ENCODE results near the gene CDC42BPB.

CDC42BPB gene

DNA sequence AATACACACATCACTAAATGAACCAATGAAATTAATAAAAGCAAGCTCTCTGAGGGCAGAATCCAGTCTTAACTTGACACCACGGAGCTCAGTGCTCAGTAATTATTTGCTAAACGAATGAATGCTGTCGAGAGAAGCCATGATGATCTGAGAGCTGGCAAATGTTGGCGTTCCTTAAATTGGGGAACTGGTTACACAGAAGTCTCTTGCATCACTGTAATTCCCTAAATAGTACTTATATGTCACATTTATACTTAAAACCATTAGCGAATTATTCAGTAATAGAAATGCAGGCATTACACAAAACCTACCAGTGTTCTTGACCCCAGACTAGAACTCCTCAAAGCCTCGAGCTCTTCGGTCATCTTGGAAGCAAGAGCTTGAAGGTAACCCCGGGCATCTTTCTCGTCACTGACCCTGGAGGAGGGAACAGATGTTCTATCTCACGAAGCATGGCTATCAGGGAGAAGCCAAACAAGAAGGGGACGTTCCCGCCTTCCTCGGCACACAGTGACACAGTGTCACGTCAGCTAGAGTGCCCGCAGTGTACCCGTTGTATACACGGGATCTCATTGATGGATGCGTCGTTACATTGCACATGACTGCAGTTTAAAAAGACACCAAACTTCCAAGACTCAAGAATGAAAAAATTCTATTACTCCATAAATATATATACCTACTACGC lies 91.2 kb downstream of the CDC42BPB start:
- TF ChIP-seq POLR2A (IDR thresholded peaks at IDR 0.05; ENCODE audit: low read depth, low read length) (no peak), POU2F2 (IDR thresholded peaks at IDR 0.05; ENCODE audit: low read depth, low read length) (no peak), PAX5 (IDR thresholded peaks at IDR 0.05; ENCODE audit: insufficient read depth, low read length, severe bottlenecking) (no peak), POLR2AphosphoS5 (IDR thresholded peaks at IDR 0.05; ENCODE audit: low read depth, low read length) (no peak), TAF1 (IDR thresholded peaks at IDR 0.05; ENCODE audit: low read depth, low read length) (no peak), SPI1 (IDR thresholded peaks at IDR 0.05; ENCODE audit: low read depth, low read length) (no peak)
- FAIRE-seq = no peak
- DNase-seq (ENCODE audit: insufficient read length, low spot score) = no peak

DNA sequence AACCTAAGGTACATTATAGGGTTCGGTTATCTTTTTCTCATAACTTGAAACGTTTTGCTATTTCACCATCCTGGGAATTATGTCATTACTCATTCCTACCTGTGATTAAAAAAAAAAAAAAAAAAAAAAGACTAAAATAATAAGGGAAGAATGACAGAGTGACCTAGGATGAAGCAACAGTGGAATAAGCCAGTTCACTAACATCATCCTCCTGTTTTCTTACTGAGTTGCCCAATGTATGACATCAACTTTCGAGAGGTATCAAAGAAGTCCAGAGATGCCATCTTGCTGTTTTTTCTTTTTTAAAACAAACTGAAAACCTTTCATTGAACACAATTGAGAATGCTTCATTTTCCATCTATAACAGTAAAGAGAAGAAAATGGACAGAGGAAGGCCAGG lies 92.1 kb downstream of the CDC42BPB start:
- DNase-seq (ENCODE audit: insufficient read length, low spot score) = no peak
- TF ChIP-seq POU2F2 (IDR thresholded peaks at IDR 0.05; ENCODE audit: low read depth, low read length) (no peak), SPI1 (IDR thresholded peaks at IDR 0.05; ENCODE audit: low read depth, low read length) (no peak), POLR2A (IDR thresholded peaks at IDR 0.05; ENCODE audit: low read depth, low read length) (no peak), PAX5 (IDR thresholded peaks at IDR 0.05; ENCODE audit: insufficient read depth, low read length, severe bottlenecking) (no peak), TAF1 (IDR thresholded peaks at IDR 0.05; ENCODE audit: low read depth, low read length) (no peak), POLR2AphosphoS5 (IDR thresholded peaks at IDR 0.05; ENCODE audit: low read depth, low read length) (no peak)
- FAIRE-seq = no peak

DNA sequence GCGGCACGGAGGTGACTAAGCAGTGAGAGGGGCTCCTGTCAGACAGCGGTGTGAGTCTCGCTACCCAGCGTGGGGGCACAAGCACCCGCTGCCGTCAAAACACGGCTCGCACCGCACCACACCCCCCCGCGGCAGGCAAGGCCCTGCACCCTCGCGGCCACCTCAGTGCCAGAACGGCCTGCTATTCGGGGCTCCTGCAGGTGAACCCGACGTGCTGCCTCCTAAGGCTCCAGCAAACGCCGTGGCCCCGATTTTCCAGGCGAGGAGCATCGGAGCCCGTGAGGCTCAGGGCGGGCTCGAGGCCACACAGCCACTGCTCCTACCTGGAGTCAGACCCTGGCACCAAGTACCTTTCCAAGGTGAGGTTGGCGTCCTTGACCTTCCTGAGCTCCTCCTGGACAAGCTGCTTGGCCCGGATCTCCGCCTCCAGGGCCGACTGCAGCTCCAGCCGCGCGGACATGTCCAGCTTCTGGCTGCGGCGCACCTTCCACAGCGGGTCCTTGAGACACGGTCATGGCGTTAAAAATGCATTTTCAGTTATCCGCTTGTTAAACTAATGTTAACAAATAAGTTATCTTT lies 93.1 kb downstream of the CDC42BPB start:
- FAIRE-seq (no peak), DNase-seq (ENCODE audit: insufficient read length, low spot score) (no peak)
- TF ChIP-seq TAF1 (IDR thresholded peaks at IDR 0.05; ENCODE audit: low read depth, low read length) (no peak), POLR2AphosphoS5 (IDR thresholded peaks at IDR 0.05; ENCODE audit: low read depth, low read length) (no peak), POLR2A (IDR thresholded peaks at IDR 0.05; ENCODE audit: low read depth, low read length) (no peak), POU2F2 (IDR thresholded peaks at IDR 0.05; ENCODE audit: low read depth, low read length) (no peak), SPI1 (IDR thresholded peaks at IDR 0.05; ENCODE audit: low read depth, low read length) (no peak), PAX5 (IDR thresholded peaks at IDR 0.05; ENCODE audit: insufficient read depth, low read length, severe bottlenecking) (no peak)

DNA sequence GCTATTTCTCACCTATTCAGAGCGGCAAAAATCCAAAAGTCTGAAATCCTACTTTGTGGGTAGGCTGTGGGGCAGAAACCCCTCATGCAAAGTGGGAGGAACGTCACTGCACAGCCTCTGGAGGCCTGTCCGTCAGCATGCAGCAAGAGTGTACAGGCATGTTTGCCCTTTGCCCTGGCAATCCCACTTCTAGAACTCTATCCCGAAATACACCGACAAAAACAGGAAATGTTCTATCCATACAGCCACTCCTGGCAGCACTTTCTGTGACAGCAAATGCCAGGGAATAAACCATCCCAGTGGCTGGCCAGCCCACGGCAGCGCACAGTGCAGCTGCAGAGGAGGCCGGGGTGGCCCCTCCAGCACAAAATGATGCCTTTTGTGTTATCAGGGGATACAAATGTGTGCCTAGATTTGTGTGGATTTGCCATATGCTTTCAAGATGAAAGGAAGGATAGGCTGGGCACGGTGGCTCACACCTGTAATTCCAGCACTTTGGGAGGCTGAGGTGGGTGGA lies 95.2 kb downstream of the CDC42BPB start:
- DNase-seq (ENCODE audit: insufficient read length, low spot score) (no peak), FAIRE-seq (no peak)
- TF ChIP-seq SPI1 (IDR thresholded peaks at IDR 0.05; ENCODE audit: low read depth, low read length) = no peak
- no peak for TF ChIP-seq POLR2AphosphoS5 (IDR thresholded peaks at IDR 0.05; ENCODE audit: low read depth, low read length)

DNA sequence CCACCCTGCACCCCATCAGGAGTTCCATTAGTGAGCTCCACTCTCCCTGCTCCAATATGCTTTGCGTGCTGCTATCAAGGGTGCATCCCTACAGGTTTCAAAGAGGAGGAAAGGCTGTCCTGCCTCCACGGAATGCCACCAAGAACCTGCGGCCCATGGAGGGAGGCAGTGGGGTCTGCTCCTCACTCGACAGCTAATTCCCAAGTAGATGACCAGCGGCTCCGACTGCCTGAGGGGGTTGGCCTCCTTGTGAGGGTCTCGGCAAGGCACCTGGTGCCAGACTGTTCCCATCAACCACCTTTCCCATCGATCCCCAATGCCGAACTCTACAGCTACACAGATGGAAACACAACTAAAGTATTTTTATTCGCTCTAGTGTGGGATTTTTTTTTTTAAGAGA lies 98.9 kb downstream of the CDC42BPB start:
- no peak for DNase-seq (ENCODE audit: insufficient read length, low spot score)
- TF ChIP-seq TAF1 (IDR thresholded peaks at IDR 0.05; ENCODE audit: low read depth, low read length) = no peak
- no peak for TF ChIP-seq POLR2AphosphoS5 (IDR thresholded peaks at IDR 0.05; ENCODE audit: low read depth, low read length)
- TF ChIP-seq POLR2A (IDR thresholded peaks at IDR 0.05; ENCODE audit: low read depth, low read length) = no peak
- TF ChIP-seq SPI1 (IDR thresholded peaks at IDR 0.05; ENCODE audit: low read depth, low read length) = no peak
- no peak for TF ChIP-seq POU2F2 (IDR thresholded peaks at IDR 0.05; ENCODE audit: low read depth, low read length)
- TF ChIP-seq PAX5 (IDR thresholded peaks at IDR 0.05; ENCODE audit: insufficient read depth, low read length, severe bottlenecking) = no peak
- FAIRE-seq = no peak

DNA sequence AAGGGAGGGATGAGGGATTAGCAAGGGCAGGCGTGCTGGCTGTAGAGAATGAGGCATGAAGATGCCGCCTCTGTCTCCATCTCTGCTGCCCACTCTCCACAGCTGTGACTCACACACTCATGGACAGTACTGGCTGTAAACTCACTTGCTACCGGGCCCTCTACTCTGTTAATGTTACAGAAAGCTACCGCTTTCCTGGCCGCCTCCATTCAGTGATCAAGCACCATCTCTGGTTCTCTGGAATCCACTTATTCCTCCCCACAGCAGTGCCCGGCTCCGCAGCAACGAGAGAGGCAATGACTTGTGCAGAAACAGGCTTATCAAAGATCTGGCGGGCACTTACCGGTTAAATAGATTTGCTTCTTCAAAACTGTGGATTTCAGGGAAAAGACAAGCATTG lies 100.1 kb downstream of the CDC42BPB start:
- DNase-seq (ENCODE audit: insufficient read length, low spot score) (no peak), FAIRE-seq (no peak)
- TF ChIP-seq POU2F2 (IDR thresholded peaks at IDR 0.05; ENCODE audit: low read depth, low read length) (no peak), POLR2AphosphoS5 (IDR thresholded peaks at IDR 0.05; ENCODE audit: low read depth, low read length) (no peak), POLR2A (IDR thresholded peaks at IDR 0.05; ENCODE audit: low read depth, low read length) (no peak), TAF1 (IDR thresholded peaks at IDR 0.05; ENCODE audit: low read depth, low read length) (no peak), PAX5 (IDR thresholded peaks at IDR 0.05; ENCODE audit: insufficient read depth, low read length, severe bottlenecking) (no peak), SPI1 (IDR thresholded peaks at IDR 0.05; ENCODE audit: low read depth, low read length) (no peak)

- TF ChIP-seq TAF1 (IDR thresholded peaks at IDR 0.05; ENCODE audit: low read depth, low read length) (no peak), POU2F2 (IDR thresholded peaks at IDR 0.05; ENCODE audit: low read depth, low read length) (no peak), POLR2A (IDR thresholded peaks at IDR 0.05; ENCODE audit: low read depth, low read length) (no peak), POLR2AphosphoS5 (IDR thresholded peaks at IDR 0.05; ENCODE audit: low read depth, low read length) (no peak), SPI1 (IDR thresholded peaks at IDR 0.05; ENCODE audit: low read depth, low read length) (no peak), PAX5 (IDR thresholded peaks at IDR 0.05; ENCODE audit: insufficient read depth, low read length, severe bottlenecking) (no peak)
- FAIRE-seq = peak; percentile 63
- no peak for DNase-seq (ENCODE audit: insufficient read length, low spot score)
These were observed 101.5 kb downstream of the CDC42BPB start for GRCh38 chr14:102955636-102956408.

DNA sequence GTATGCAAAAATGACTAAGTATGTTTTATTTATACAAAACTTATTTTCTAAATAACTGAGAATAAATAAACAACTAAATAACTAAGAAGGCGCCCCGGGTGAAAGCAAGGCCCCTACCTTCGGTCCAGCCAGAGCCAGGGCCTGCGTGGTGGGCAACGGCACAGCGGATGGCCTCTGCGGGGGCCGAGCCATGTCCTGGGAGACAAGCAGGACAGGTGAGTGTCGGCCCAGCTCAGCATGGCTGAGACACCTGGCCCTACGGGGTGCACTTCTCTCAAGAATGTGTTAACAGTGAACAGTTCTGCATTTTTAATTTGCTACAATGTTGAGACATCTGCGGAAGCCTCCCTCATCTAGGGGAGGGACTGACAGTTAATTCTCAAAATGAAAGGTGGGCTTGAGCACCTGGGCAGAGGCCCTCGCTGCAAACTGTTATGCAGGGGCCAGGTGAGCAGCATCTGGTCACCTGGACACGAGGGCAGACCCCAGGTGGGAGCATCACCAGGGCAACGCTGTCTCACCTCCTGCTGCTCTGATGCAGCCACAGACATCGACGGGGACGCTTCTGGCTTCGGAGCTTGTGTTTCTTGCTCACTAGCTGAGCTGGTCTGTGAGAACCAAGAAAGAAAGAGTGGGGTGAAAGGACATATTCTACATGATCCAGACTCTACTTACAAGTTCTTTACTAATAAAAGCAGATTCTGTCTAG lies 103.1 kb downstream of the CDC42BPB start:
- FAIRE-seq = no peak
- no peak for TF ChIP-seq PAX5 (IDR thresholded peaks at IDR 0.05; ENCODE audit: insufficient read depth, low read length, severe bottlenecking)
- TF ChIP-seq POLR2A (IDR thresholded peaks at IDR 0.05; ENCODE audit: low read depth, low read length) = no peak
- no peak for TF ChIP-seq TAF1 (IDR thresholded peaks at IDR 0.05; ENCODE audit: low read depth, low read length)
- no peak for TF ChIP-seq POLR2AphosphoS5 (IDR thresholded peaks at IDR 0.05; ENCODE audit: low read depth, low read length)
- no peak for TF ChIP-seq SPI1 (IDR thresholded peaks at IDR 0.05; ENCODE audit: low read depth, low read length)
- TF ChIP-seq POU2F2 (IDR thresholded peaks at IDR 0.05; ENCODE audit: low read depth, low read length) = no peak
- DNase-seq (ENCODE audit: insufficient read length, low spot score) = no peak

DNA sequence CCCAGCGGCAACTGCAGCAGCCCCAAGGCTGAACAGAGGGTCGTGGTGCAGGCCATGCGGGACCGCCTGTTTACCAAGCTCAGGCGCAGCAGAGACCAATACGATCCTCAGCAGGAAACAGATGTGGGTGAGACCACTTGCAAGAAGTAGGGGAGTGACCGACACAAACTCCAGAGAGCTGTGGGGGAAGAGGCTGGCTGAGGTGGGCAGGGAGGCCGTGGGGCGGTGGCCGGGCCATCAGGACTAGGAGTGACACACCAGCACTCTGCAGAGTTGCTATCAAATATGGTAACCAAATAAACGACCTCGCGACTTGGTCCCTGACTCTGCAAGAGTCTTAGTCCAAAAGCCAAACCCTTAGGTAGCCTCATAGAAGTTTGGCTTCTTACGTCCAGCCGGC lies 104.2 kb downstream of the CDC42BPB start:
- no peak for DNase-seq (ENCODE audit: insufficient read length, low spot score)
- TF ChIP-seq SPI1 (IDR thresholded peaks at IDR 0.05; ENCODE audit: low read depth, low read length) = no peak
- TF ChIP-seq POU2F2 (IDR thresholded peaks at IDR 0.05; ENCODE audit: low read depth, low read length) = no peak
- TF ChIP-seq POLR2AphosphoS5 (IDR thresholded peaks at IDR 0.05; ENCODE audit: low read depth, low read length) = no peak
- no peak for TF ChIP-seq POLR2A (IDR thresholded peaks at IDR 0.05; ENCODE audit: low read depth, low read length)
- TF ChIP-seq TAF1 (IDR thresholded peaks at IDR 0.05; ENCODE audit: low read depth, low read length) = no peak
- FAIRE-seq = no peak
